ENCODE data around the gene NACC1. TPM values are rescaled to one million over a fixed set of nuclear protein-coding genes. Genes with fewer than 3 reads are reported as not detected.

Gene NACC1
- total and polyA plus RNA-seq, 2 donors (not counting 3 experiments of a cell fraction or from before 2014, with no cell fraction given) = 97.6 to 120 TPM

- intact Hi-C loops (cut with micrococcal nuclease) = no loop called here
- dilution Hi-C loops (cut with MboI; ENCODE audit: extremely low pct_ligation_motif_present, low sequenced_read_pairs) = no loop called here
- H3K4me1 ChIP-seq (ENCODE audit: control insufficient read depth, extremely low read depth, insufficient read depth, low read length) = no peaks in the 10 kb centered on the region
Observed at GRCh38 chr19:13135068-13136062, 17.3 kb downstream of the NACC1 start.

More at GRCh38 chr19:13135068-13136062, 17.3 kb downstream of the NACC1 start:
- Histone ChIP-seq H3K9me3 (replicated peaks; ENCODE audit: control insufficient read depth, insufficient read depth, low read length) (no peaks in the 10 kb centered on the region), H3K27me3 (ENCODE audit: control insufficient read depth in 2 of 2, insufficient read depth in 2 of 2, low read length in 2 of 2) (no peaks in the 10 kb centered on the region), H3K36me3 (ENCODE audit: control insufficient read depth in 2 of 2, extremely low read depth in 1 of 2, insufficient read depth in 2 of 2, low read length in 2 of 2) (peaks cover 12 to 36% of the 10 kb centered on the region in 2 experiments), H2AFZ (ENCODE audit: low read depth, low read length) (no peak overlapping the region), H3K79me2 (ENCODE audit: control insufficient read depth, insufficient read depth, low read length) (peaks cover 39% of the 10 kb centered on the region), H3K9me1 (replicated peaks; ENCODE audit: control insufficient read depth, extremely low read depth, insufficient read depth, low read length) (no peaks in the 10 kb centered on the region), H3K9ac (replicated peaks; ENCODE audit: extremely low read depth, insufficient read depth, low read length) (no peak overlapping the region), H4K20me1 (replicated peaks; ENCODE audit: control insufficient read depth, extremely low read depth, insufficient read depth, low read length) (peaks cover 2% of the 10 kb centered on the region), H3K4me2 (ENCODE audit: insufficient read depth, low read length) (no peak overlapping the region), H3K4me3 (replicated peaks in 1 of 3; ENCODE audit: insufficient read depth in 1 of 3, low read depth in 1 of 3, low read length in 3 of 3) (no peak overlapping the region), H3K27ac (ENCODE audit: insufficient read depth, low read depth, low read length) (no peak overlapping the region)
- DNase-seq (ENCODE audit: low read depth, low spot score) (no peak), FAIRE-seq (no peak)
- no TSS peak for BruUV-seq (replicated peaks)
- no peak for TF ChIP-seq JUN (IDR thresholded peaks at IDR 0.05; ENCODE audit: borderline replicate concordance, insufficient read depth, insufficient read length, low read depth)
- no peak for TF ChIP-seq FOS (IDR thresholded peaks at IDR 0.05; ENCODE audit: borderline replicate concordance, insufficient read depth, low read length)
- TF ChIP-seq POLR2AphosphoS5 (IDR thresholded peaks at IDR 0.05; ENCODE audit: insufficient read depth, low read depth, low read length) = no peak
- TF ChIP-seq POLR2A (IDR thresholded peaks at IDR 0.05; ENCODE audit: low read depth, low read length) = no peak
- TF ChIP-seq, protein P1, sequence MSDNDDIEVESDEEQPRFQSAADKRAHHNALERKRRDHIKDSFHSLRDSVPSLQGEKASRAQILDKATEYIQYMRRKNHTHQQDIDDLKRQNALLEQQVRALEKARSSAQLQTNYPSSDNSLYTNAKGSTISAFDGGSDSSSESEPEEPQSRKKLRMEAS (IDR thresholded peaks at IDR 0.05; ENCODE audit: insufficient read depth, insufficient read length) = no peak
- no peak for TF ChIP-seq EZH2 (IDR thresholded peaks at IDR 0.05; ENCODE audit: borderline replicate concordance, low read depth, low read length, severe bottlenecking)
- TF ChIP-seq MYC (IDR thresholded peaks at IDR 0.05; ENCODE audit: low read depth, low read length) = no peak
- TF ChIP-seq, protein P2, sequence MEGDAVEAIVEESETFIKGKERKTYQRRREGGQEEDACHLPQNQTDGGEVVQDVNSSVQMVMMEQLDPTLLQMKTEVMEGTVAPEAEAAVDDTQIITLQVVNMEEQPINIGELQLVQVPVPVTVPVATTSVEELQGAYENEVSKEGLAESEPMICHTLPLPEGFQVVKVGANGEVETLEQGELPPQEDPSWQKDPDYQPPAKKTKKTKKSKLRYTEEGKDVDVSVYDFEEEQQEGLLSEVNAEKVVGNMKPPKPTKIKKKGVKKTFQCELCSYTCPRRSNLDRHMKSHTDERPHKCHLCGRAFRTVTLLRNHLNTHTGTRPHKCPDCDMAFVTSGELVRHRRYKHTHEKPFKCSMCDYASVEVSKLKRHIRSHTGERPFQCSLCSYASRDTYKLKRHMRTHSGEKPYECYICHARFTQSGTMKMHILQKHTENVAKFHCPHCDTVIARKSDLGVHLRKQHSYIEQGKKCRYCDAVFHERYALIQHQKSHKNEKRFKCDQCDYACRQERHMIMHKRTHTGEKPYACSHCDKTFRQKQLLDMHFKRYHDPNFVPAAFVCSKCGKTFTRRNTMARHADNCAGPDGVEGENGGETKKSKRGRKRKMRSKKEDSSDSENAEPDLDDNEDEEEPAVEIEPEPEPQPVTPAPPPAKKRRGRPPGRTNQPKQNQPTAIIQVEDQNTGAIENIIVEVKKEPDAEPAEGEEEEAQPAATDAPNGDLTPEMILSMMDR (IDR thresholded peaks at IDR 0.05; ENCODE audit: extremely low read depth in 1 of 2, insufficient read depth in 1 of 2, low read depth in 1 of 2, low read length in 2 of 2) = no peak
- no peak for TF ChIP-seq GATA2 (IDR thresholded peaks at IDR 0.05; ENCODE audit: insufficient read depth, insufficient read length, low read depth, low read length)
- POLR2A ChIA-PET = no interaction called here
- CTCF ChIA-PET = no interaction called here
